Esophagus squamous epithelium (tissue), 4 donors: ENCODE results near the gene PTPRM.

ENCODE experiments used
- CTCF ChIP-seq, 6 experiments: fragments of 450-650 bp in 4 of 6; fragments of 200-600 bp in 2 of 6; sonication (generic) in 2 of 6; IDR thresholded peaks; one replicate each; pipeline ENCODE4 v1.5.1; 2016 to 2019; ENCODE audit warnings: antibody characterized with exemption in 6 of 6, mild to moderate bottlenecking in 4 of 6, moderate library complexity in 4 of 6
- POLR2A ChIP-seq, 4 donors: fragments of 450-650 bp; IDR thresholded peaks; one replicate each; pipeline ENCODE4 v1.6.1; 2017; ENCODE audit warnings: antibody characterized with exemption in 4 of 4, mild to moderate bottlenecking in 4 of 4, moderate library complexity in 3 of 4

- no peak for TF ChIP-seq CTCF (IDR thresholded peaks at IDR 0.05)
- no peak for TF ChIP-seq POLR2A (IDR thresholded peaks at IDR 0.05)
Observed at GRCh38 chr18:8332286-8332685, 765.2 kb downstream of the PTPRM start.
